Astrocyte of the cerebellum (primary cell): ENCODE results near the gene INTS11.
A peak's percentile ranks its signal among the peaks of the same experiment; 100 is the strongest.

Source experiments
- DNase-seq: peaks from one replicate; pipeline ENCODE4 v3.0.0-alpha.2; 2011; ENCODE audit warnings: low read depth
- H3K4me3 ChIP-seq: 2 replicates; pipeline ENCODE4 v1.5.1; 2011; ENCODE audit warnings: mild to moderate bottlenecking, low read depth, low read length, moderate library complexity
- in situ Hi-C: cut with HindIII; loops from 2 replicates; pipeline ENCODE4 v1.10.0; 2017; ENCODE audit warnings: low sequenced_read_pairs
- TF ChIP-seq, protein P1 (sequence below): IDR thresholded peaks from 2 replicates; pipeline ENCODE4 v1.5.1; 2012; ENCODE audit warnings: low read length, low read depth, moderate library complexity, mild to moderate bottlenecking; ENCODE audit errors: missing control alignments

Gene INTS11

DNA sequence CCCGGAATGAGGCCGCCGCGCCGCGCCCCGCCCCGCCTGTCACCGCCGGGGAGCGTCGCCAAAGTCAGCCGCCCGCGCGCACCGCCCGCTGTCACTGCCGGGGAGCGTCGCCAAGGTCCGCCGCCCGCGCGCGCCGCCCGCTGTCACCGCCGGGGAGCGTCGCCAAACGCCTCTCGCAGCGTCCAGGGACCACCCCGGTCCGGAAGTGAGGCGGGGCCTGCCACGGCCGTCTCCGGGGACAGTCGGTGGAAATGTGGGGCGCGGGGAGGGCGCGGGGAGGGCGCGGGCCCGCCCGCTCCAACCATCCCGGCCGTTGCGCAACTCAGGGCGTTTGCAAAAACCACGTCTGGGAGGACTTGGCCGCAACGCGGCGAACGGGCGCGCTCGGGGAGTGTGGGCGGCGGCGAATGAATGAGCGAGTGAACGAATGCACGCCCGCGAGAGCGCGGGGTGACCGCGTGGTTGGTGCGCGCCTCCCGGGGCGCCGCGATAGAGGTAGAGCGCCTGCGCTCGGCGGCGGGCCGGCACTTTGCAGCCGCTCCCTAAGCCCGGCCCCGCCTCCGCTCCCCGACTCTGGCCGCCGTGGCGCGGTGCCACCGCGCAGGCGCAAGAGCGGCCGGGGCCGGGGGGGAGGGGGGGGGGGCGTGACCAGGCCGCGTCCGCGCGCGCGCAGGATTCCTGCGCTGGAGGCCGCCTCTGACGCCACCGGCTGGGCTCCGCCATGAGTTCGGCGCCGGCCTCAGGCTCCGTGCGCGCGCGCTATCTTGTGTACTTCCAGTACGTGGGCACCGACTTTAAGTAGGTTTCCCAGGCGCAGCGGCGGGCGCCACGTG lies 16.3 kb downstream of the INTS11 start, which contains the start of the genes ACAP3 and PUSL1:
Gene ACAP3, minus strand, starts transcription at position 8 of the 833 bp plus-strand sequence. CDS start 115 bp downstream, outside the sequence.
Gene PUSL1, plus strand, starts transcription at position 675 of the 833 bp plus-strand sequence. Its CDS starts 47 bp downstream, at position 722.
- in situ Hi-C loops = no loop called here
- DNase-seq = peak; percentile 79
- TF ChIP-seq, protein P1, sequence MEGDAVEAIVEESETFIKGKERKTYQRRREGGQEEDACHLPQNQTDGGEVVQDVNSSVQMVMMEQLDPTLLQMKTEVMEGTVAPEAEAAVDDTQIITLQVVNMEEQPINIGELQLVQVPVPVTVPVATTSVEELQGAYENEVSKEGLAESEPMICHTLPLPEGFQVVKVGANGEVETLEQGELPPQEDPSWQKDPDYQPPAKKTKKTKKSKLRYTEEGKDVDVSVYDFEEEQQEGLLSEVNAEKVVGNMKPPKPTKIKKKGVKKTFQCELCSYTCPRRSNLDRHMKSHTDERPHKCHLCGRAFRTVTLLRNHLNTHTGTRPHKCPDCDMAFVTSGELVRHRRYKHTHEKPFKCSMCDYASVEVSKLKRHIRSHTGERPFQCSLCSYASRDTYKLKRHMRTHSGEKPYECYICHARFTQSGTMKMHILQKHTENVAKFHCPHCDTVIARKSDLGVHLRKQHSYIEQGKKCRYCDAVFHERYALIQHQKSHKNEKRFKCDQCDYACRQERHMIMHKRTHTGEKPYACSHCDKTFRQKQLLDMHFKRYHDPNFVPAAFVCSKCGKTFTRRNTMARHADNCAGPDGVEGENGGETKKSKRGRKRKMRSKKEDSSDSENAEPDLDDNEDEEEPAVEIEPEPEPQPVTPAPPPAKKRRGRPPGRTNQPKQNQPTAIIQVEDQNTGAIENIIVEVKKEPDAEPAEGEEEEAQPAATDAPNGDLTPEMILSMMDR = no peak
- peak within 1 kb of the TSS; percentile 74 for H3K4me3 ChIP-seq

DNA sequence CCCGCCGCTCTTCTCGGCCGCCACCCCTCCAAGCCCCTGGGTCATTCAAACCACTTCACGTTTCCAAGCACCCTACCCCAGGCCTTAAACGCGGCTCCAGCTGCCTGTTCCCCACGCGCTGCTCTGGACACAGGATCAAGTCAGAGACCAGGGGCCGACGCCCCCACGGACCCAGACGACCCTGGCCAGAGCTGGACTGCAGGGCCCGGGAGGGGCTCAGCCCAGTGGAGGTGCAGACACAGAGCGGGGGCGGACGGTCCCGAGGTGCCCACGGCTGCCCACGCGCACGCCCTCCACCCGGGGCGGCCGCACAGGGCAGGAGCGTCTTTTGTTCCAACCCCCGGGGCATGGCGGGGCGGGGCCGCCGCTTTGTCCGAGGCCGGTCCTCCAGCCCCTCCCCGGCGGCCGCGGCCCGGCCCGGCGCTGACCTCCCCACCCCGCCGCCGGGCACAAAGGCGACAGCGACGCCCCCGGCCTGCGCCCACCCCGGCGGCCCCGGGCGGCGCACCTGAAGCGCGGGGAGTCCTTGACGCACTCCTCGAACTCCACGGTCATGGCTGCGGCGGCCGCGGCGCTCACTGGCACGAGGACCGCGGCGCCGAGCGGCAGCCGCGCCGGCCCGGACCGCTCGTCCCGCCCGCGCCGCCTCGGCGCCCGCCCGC lies 17.1 kb downstream of the INTS11 start:
- in situ Hi-C loops = no loop called here
- peak; percentile 3 for DNase-seq
- H3K4me3 ChIP-seq = peak overlapping the region; percentile 74
- TF ChIP-seq, protein P1 = no peak

DNA sequence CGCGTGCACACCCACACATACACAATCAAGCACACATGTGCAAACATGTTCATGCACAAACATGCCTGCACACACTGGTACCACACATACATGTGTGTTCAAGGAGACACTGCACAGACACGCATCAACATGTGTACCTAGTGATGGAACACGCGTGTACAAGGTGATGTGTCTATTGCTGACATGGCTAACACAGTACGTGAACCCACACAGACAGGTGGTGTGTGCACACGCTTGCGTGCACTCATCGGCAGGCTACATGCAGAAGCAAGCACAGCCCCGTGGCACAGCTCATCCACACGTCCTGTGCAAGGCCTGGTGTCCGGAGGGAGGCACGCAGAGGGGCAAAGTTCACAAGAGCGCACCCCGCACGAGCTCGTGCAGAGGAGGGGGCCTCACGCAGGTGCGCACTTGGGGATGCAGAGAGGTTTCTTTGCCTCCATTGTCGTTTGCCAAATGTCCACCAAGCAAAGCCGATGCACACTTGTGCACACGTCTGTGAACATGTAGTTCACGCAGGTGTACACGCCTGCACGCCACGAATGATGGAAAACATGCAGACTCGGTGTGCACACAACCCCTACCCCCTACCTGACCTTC lies 17.7 kb downstream of the INTS11 start:
- DNase-seq = no peak
- TF ChIP-seq, protein P1 = no peak
- peak overlapping the region; percentile 74 for H3K4me3 ChIP-seq
- in situ Hi-C loops = no loop called here

DNA sequence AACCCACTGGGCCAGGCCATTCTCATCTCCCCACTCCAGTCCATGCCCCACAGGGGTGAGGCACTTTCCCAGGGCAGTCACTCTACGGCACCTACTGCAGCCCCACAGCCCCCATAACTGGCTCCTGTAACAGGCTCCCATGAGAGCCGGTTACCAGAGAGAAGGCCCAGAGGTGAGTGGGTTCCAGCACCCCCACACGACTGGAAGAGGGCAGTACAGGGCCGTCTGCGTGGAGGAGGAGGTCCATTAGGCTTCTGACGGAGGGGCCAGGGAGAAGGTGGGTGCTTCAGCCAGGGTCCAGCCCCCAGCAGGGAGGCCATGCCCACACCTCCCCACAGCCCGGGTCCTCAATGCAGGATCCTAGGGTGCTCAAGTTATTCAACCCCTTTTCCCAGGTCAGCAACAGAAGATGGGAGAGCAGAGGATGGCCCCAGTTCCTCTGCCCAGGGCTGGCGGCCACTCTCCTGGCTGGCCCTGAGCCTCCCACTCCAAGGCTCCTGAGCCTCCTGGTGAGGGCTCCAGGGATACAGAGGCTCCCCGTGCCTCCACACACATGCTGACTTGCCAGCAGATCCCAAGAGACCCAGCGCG lies 18.3 kb downstream of the INTS11 start:
- no peak for DNase-seq
- TF ChIP-seq, protein P1 = peak; percentile 29
- H3K4me3 ChIP-seq = peak overlapping the region; percentile 74
- in situ Hi-C loops = no loop called here

DNA sequence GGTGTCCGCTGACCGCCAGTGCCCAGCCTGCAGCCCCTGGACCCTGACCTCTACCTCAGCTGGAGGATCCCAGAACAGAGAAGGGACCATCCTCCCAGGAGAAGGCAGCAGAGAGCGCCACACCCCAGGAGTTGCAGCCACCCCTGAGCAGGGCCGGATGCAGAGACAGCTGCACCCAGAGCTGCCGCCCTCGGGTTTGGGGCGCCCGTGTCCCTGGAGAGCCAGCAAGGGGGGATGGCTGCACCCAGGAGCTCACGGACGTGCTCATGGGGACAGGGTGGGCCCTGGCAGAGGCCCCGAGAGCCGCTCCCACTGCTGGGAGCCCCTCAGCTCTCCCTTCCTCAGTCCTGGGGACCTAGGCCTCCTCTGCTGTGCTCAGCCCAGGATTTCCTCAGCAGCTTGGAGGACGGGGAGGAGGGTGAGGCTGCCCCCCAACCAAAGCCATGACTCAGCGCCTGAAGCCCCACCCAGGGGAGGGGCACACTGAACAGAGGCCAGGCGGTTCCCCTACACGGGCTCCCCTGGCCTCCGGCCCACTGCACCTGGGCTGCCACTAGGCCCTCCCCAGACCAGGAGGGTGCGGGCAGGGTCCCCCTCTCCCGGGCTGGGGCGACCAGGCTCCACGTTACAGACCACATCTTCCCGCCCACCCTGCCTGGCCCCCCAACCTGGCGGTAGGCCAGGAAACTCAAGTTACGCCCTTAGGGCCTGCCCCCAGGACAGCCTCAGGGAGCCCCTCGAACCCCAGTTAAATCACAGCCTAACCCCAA lies 19.0 kb downstream of the INTS11 start:
- TF ChIP-seq, protein P1 = no peak
- in situ Hi-C loops = no loop called here
- peak overlapping the region; percentile 74 for H3K4me3 ChIP-seq
- DNase-seq = peak; percentile 6
